ENCODE results near the gene KY.

Gene KY

DNA sequence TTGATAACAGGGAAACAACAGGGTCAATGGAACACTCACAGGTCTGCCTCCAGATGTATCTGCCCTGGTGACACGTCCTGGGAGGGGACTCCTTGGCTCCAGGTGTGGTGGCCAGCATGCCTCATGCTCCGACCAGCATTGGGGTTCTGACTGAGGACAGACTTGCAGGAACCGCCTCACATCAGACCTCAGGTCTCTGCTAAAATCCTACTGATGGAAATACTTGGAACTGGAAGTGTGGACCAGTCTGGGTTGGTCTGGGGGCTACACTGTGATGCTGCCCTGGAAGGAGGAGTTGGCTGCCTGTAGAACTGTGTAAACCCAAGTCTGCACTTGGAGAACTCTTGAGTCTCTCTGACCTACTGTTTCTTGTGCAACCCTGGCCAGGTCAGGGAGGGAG lies 17.1 kb upstream of the KY start:
- DNase-seq (ENCODE audit: low read depth), result no peak

GRCh38 chr3:134667406-134667805 lies 16.6 kb upstream of the KY start:
- no peak for DNase-seq (ENCODE audit: low read depth)

DNA sequence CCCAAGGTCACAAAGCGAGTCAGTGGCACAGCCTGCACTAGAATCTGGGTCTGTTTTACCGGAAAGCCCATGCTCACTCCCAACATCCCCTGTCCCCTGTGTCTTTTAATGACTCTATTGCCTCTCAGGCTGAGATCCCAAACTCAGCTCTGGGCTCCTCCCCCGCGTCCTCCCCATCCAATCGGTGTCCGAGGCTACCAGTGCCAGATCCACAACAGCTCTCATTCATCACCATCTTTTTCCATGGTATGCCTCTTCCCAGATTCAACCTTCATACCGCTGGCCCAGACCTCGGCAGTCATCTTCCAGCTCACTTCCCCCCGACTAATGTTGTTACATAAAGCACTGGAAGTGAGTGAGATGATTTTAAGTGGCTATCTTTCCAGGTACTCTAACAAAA lies 16.1 kb upstream of the KY start:
- DNase-seq (ENCODE audit: low read depth), result no peak

GRCh38 chr3:134666466-134666865 lies 15.6 kb upstream of the KY start:
- no peak for DNase-seq (ENCODE audit: low read depth)

- DNase-seq (ENCODE audit: low read depth), result no peak
These were observed 15.2 kb upstream of the KY start for GRCh38 chr3:134666052-134666451.

GRCh38 chr3:134665243-134665642 lies 14.4 kb upstream of the KY start:
- no peak for DNase-seq (ENCODE audit: low read depth)

- no peak for DNase-seq (ENCODE audit: low read depth)
These were observed 13.1 kb upstream of the KY start for GRCh38 chr3:134663721-134664456.

- no peak for DNase-seq (ENCODE audit: low read depth)
These were observed 9.2 kb upstream of the KY start for GRCh38 chr3:134660046-134660441.

DNA sequence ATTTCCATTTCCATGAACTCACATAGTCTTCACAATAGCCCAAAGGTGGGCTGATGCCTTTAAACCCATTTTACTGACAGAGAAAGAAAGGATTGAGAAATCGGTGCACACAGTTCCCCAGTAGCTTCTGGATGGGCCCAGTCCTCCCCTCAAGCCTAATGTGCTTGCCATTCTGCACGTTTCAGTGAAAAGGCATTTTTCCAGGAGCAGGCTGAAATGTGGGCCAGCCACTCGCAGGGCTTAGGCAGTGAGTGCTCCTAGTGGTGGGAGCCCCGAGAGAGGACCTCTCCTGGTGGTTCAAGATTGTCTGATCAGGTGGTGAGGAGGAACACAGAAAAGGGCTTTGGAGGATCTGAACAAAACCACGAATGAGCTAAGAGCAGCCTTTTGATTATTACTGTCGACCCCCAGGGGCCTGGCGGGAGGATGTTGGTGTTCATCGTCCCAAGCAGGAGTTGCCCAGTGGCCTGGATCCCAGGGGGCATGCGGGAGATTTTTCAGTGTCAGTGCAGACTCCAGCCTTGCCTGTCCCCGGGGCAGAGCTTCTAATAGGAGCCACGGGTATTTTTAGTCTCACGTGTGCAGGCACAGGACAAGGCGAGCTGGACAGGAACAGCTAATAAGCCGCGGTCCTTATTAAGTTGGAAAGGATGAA lies 8.7 kb upstream of the KY start:
- no peak for DNase-seq (ENCODE audit: low read depth)

DNA sequence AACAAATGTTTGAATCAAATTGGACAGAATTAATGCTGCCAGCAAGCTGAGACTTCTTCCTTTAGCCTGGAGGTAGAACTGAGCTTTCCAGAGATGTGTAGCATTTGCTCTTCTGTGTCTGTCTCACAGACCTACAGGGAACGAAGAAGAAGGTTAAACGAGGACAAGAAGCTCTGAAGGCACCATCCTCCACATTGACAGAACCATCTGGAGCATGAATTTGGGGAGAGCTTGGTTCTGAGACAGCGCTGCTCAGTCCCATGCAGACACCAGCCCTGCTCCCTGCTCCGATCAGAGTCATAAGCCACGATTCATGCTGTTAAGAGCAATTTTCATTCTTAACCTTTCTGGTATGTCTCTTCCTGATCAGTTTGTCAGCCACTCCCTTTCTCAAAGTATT lies 7.7 kb upstream of the KY start:
- DNase-seq (ENCODE audit: low read depth), result no peak

DNA sequence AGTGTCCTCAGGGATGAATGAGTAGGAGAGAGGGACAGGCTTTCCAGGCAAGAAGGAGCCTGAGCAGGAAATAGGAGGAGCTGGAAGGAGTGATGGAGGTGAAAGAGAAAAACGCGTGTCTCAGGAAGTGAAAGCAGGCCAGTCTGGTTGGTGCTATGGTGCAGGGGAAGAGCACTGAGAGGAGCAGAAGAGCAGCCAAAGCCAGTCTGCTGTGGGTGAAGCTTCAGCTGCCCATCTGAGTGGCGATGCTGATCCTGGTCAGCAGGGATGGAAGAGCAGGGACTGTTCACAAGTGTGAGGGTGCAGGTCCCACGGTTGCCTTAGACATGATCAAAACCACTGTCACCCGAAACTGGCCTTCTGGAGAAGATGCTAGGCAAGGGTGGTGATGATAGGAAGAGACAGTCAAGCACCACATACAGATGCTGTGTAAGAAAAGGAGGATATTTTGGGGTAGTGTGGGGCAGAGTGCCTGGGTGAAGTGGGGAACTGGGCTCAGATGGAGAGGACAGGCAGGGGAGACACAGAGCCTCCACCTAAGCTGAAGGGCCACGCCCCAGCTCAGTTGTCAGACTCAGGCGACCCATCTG lies 5.5 kb upstream of the KY start:
- no peak for DNase-seq (ENCODE audit: low read depth)

GRCh38 chr3:134655706-134656105 lies 4.9 kb upstream of the KY start:
- no peak for DNase-seq (ENCODE audit: low read depth)

DNA sequence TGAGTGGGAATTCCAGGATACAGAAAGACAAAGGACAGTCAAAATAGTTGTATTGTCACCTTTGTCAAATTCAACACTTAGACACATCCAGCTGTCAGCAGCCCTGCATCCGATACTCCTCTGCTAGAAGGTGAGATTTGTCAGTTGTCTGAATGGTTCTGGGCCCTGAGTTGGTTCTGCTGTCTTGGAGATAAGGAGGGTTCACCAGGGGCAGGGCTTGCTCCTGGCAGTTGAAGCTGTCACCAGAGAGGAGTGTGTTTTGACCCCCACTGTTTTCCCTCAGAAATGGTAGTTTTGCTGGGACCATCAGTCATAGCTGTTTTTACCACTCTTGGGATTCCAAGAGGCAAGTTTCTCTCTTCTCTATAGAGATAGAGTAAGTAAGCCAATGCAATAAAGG lies 3.2 kb upstream of the KY start:
- no peak for DNase-seq (ENCODE audit: low read depth)

- DNase-seq (ENCODE audit: low read depth), result no peak
These were observed 2.2 kb upstream of the KY start for GRCh38 chr3:134652886-134653630.

- no peak for DNase-seq (ENCODE audit: low read depth)
These were observed 1.6 kb upstream of the KY start for GRCh38 chr3:134652409-134652831.

DNA sequence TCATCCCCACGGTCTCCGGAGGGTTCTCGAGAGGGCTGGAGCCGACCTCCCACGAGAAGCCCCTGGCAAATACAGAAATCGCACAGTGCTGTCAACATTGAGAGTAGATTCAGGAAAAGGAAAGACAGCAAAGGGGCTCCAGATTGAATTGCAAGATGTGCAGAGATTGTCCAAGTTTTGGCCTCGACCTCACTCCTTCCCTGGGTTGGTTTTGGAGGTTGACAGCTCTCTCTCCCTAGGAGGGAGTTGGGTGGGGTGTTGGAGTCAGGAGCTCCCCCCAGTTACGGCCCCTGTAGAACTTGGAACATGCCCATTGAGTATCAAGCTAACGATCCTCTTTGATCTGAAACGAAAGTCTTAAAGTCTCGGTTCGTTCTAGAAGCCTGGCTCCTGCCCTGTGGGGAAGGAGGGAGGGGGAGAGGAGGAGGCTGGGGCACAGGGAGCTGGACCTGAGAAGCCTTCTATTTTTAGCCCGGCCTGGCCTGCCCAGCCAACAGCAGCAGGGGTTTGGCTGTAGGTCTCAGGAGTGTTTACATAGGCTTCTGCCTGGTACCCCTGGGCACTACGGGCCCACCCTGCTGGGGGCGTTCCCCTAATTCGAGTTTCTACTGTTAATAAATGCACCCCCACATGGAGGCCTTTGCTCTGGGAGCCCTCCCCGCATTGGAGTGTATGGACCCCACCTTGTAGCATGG lies 672 bp upstream of the KY start:
- DNase-seq (ENCODE audit: low read depth), result no peak

- no peak for DNase-seq (ENCODE audit: low read depth)
These were observed 1.6 kb downstream of the KY start for GRCh38 chr3:134649106-134649705.

DNA sequence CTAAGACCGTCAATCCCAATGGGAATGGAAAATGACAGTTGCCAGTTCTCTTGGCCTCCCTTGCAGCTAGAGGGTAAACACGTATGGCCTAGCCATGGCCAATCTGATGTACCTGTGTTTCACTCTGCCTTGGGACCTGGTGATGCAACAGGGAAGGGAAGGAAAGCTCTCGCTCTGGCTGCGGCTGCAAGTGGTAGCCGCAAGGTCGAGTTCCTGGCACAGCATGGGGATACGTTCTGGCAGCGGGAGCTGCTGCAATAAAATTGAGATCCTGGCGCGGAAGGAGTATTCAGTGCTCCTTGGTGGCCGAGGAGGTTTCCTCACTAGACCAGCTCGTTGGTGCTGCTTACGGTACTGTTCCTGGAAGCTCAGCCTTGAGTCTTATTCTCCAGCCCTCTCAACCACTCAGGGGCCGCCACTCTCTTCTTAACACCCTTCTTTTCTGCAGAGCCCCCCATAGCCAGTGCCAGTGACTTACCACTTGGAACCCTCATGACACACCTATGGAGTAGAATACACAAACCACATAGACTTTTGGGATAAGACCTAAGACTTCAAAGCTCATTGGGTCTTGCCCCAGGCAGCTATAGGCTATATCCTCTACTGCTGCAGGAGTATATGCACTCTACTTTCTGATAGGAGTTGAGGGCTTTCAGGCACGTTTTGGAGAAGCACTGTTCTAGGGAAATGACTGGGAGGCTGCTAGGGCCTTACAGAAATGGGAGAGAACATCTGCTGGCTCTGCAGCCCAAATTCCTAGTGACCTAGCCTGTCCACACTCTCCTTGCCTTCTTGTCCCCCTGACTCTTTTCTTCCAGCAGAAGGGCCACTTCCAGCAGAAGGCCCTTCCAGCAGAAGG lies 2.7 kb downstream of the KY start:
- no peak for DNase-seq (ENCODE audit: low read depth)

DNA sequence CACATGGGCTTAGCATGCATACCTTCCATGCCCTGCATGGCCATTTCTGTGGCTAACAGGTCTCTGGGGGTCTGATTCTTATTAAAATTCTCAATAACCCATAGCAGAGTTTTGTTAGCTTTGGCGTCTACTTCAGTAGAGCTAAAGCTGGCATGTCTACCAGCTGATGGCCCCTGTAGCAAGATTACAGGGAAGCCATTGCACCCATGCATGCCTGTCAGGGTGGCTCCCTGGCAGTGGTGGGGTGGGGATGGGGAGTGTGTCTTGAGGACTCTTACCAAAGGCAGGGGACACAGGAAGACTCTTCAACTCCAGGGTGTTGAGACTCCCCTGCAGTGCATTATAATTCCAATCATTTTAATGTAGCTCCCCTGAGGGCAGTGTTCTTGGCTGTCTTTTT lies 4.7 kb downstream of the KY start:
- no peak for DNase-seq (ENCODE audit: low read depth)

GRCh38 chr3:134645515-134645914 lies 5.3 kb downstream of the KY start:
- DNase-seq (ENCODE audit: low read depth), result no peak
